Kidney glomerular epithelial cell (primary cell): Measurements from ENCODE around the gene HASPIN.
A peak's percentile ranks its signal among the peaks of the same experiment; 100 is the strongest.
"Not testable (repeated sequence)": the region's sequence is repeated elsewhere in the genome, so short reads cannot be mapped to it uniquely, and the experiment has no call there.

ENCODE experiments used
- DNase-seq: peaks from one replicate; lab custom pipeline; 2025; lab: John Stamatoyannopoulos, UW

The HASPIN gene

GRCh38 chr17:3695723-3696411 is 27.8 kb upstream of the HASPIN start, which contains the start of gene P2RX5:
TSS of gene P2RX5 (minus strand) at chr17:3696155. CDS start at chr17:3696005, 150 bp downstream.
- DNase-seq, result no peak

GRCh38 chr17:3697103-3697476 is 26.6 kb upstream of the HASPIN start:
- DNase-seq, result no peak

- DNase-seq, result no peak
These were observed 25.6 kb upstream of the HASPIN start for GRCh38 chr17:3698139-3698538.

- no peak for DNase-seq
These were observed 23.8 kb upstream of the HASPIN start for GRCh38 chr17:3699951-3700350.

- DNase-seq, result not testable (repeated sequence)
These were observed 21.6 kb upstream of the HASPIN start for GRCh38 chr17:3702041-3702539.

- DNase-seq, result no peak
These were observed 18.6 kb upstream of the HASPIN start for GRCh38 chr17:3704931-3705717.

- DNase-seq, result not testable (repeated sequence)
These were observed 18.1 kb upstream of the HASPIN start for GRCh38 chr17:3705718-3705984.

- DNase-seq, result no peak
These were observed 15.3 kb upstream of the HASPIN start for GRCh38 chr17:3708366-3708765.

- no peak for DNase-seq
These were observed 12.7 kb upstream of the HASPIN start for GRCh38 chr17:3710951-3711383.

- no peak for DNase-seq
These were observed 10.8 kb upstream of the HASPIN start for GRCh38 chr17:3712811-3713463.

- DNase-seq, result no peak
These were observed 8.4 kb upstream of the HASPIN start for GRCh38 chr17:3715296-3715695.

- DNase-seq, result no peak
These were observed 5.5 kb upstream of the HASPIN start for GRCh38 chr17:3718201-3718600.

GRCh38 chr17:3719265-3719664 is 4.4 kb upstream of the HASPIN start:
- no peak for DNase-seq

GRCh38 chr17:3722716-3723115 is 987 bp upstream of the HASPIN start:
- no peak for DNase-seq

GRCh38 chr17:3723188-3723555 is 531 bp upstream of the HASPIN start:
- no peak for DNase-seq

- no peak for DNase-seq
These were observed 825 bp downstream of the HASPIN start for GRCh38 chr17:3724378-3725077.

- DNase-seq, result no peak
These were observed 3.3 kb downstream of the HASPIN start for GRCh38 chr17:3727041-3727440.

GRCh38 chr17:3728099-3728498 is 4.4 kb downstream of the HASPIN start:
- not testable (repeated sequence) for DNase-seq

- DNase-seq, result no peak
These were observed 6.2 kb downstream of the HASPIN start for GRCh38 chr17:3729881-3730280.

GRCh38 chr17:3730881-3731429 is 7.3 kb downstream of the HASPIN start:
- DNase-seq, result peak; percentile 14

- DNase-seq, result no peak
These were observed 8.5 kb downstream of the HASPIN start for GRCh38 chr17:3732210-3732621.

GRCh38 chr17:3734911-3735276 is 11.2 kb downstream of the HASPIN start:
- not testable (repeated sequence) for DNase-seq
